Neuronal stem cell (in vitro differentiated cells): ENCODE results near the gene SLC19A2. TPM values are rescaled to one million over a fixed set of nuclear protein-coding genes. Genes with fewer than 3 reads are reported as not detected.

Experiments used
- DNase-seq: peaks from one replicate; pipeline ENCODE4 v3.0.0-alpha.2; 2013; ENCODE audit warnings: low spot score
- H2AFZ ChIP-seq: one replicate; pipeline ENCODE4 v1.6.1; 2013; ENCODE audit warnings: mild to moderate bottlenecking, low read length, inconsistent platforms
- H2AK5ac ChIP-seq: 2 replicates; pipeline ENCODE4 v1.6.1; 2013; ENCODE audit warnings: low read depth, mild to moderate bottlenecking, inconsistent platforms, low read length, moderate library complexity, mixed read lengths
- H2BK120ac ChIP-seq: 2 replicates; pipeline ENCODE4 v1.6.1; 2013; ENCODE audit warnings: low read depth, mild to moderate bottlenecking, inconsistent platforms, low read length, moderate library complexity, mixed read lengths
- H2BK12ac ChIP-seq: one replicate; pipeline ENCODE4 v1.6.1; 2013; ENCODE audit warnings: low read length, inconsistent platforms
- H2BK15ac ChIP-seq: 2 replicates; pipeline ENCODE4 v1.6.1; 2013; ENCODE audit warnings: mild to moderate bottlenecking, low read length, inconsistent platforms, mixed read lengths
- H2BK5ac ChIP-seq: one replicate; pipeline ENCODE4 v1.6.1; 2013; ENCODE audit warnings: inconsistent platforms, mild to moderate bottlenecking, low read length, moderate library complexity
- H3K14ac ChIP-seq: one replicate; pipeline ENCODE4 v1.6.1; 2013; ENCODE audit warnings: low read length, inconsistent platforms
- H3K18ac ChIP-seq: 2 replicates; pipeline ENCODE4 v1.6.1; 2013; ENCODE audit warnings: low read length, inconsistent platforms
- H3K23ac ChIP-seq: 2 replicates; pipeline ENCODE4 v1.6.1; 2013; ENCODE audit warnings: low read depth, mild to moderate bottlenecking, mixed read lengths, low read length, inconsistent platforms; ENCODE audit not compliant: poor library complexity
- H3K27ac ChIP-seq: replicated peaks from 3 replicates; pipeline ENCODE4 v1.5.1; 2013; ENCODE audit warnings: low read length, inconsistent platforms
- H3K27me3 ChIP-seq, 3 experiments: 2 replicates each; pipeline ENCODE4 v1.6.1; 2013; ENCODE audit warnings: low read length in 3 of 3, mild to moderate bottlenecking in 2 of 3, inconsistent platforms in 1 of 3, low read depth in 1 of 3, mixed read lengths in 1 of 3, moderate library complexity in 1 of 3; ENCODE audit not compliant: control insufficient read depth in 3 of 3, insufficient read depth in 3 of 3
- H3K36me3 ChIP-seq, 2 donors: replicated peaks in 1 of 2; 2 replicates each; pipeline ENCODE4 v1.6.1; 2013; ENCODE audit warnings: low read length in 2 of 2; ENCODE audit not compliant: control insufficient read depth in 2 of 2, insufficient read depth in 2 of 2
- H3K4ac ChIP-seq: 2 replicates; pipeline ENCODE4 v1.6.1; 2013; ENCODE audit warnings: inconsistent platforms, mild to moderate bottlenecking, low read length, moderate library complexity
- H3K4me1 ChIP-seq, 2 donors: 1 replicate in 1 of 2; 2 replicates in 1 of 2; pipeline ENCODE4 v1.6.1; 2013; ENCODE audit warnings: low read length in 2 of 2, low read depth in 1 of 2; ENCODE audit not compliant: control insufficient read depth in 2 of 2, insufficient read depth in 1 of 2
- H3K4me2 ChIP-seq: one replicate; pipeline ENCODE4 v1.6.1; 2013; ENCODE audit warnings: mild to moderate bottlenecking, low read length, inconsistent platforms; ENCODE audit not compliant: insufficient read depth, poor library complexity, severe bottlenecking
- H3K4me3 ChIP-seq, 2 donors: 2 replicates each; pipeline ENCODE4 v1.5.1; 2013; ENCODE audit warnings: low read length in 2 of 2, mild to moderate bottlenecking in 2 of 2, inconsistent platforms in 1 of 2, moderate library complexity in 1 of 2
- H3K79me1 ChIP-seq: one replicate; pipeline ENCODE4 v1.6.1; 2013; ENCODE audit warnings: low read depth, mild to moderate bottlenecking, inconsistent platforms, low read length, moderate library complexity
- H3K9ac ChIP-seq: one replicate; pipeline ENCODE4 v1.6.1; 2013; ENCODE audit warnings: mild to moderate bottlenecking, low read depth, low read length, inconsistent platforms; ENCODE audit not compliant: poor library complexity
- H3K9me3 ChIP-seq, 2 donors: replicated peaks in 1 of 2; 2 replicates each; pipeline versions ENCODE3 to v1.6.1; 2013; ENCODE audit warnings: low read length in 2 of 2, mild to moderate bottlenecking in 2 of 2, inconsistent platforms in 1 of 2, low read depth in 1 of 2, mixed read lengths in 1 of 2, moderate library complexity in 1 of 2; ENCODE audit not compliant: control insufficient read depth in 2 of 2, insufficient read depth in 1 of 2
- H4K8ac ChIP-seq: one replicate; pipeline ENCODE4 v1.6.1; 2013; ENCODE audit warnings: low read depth, mild to moderate bottlenecking, inconsistent platforms, low read length, moderate library complexity
- H4K91ac ChIP-seq: one replicate; pipeline ENCODE4 v1.6.1; 2013; ENCODE audit warnings: low read length, low read depth, mild to moderate bottlenecking, inconsistent platforms; ENCODE audit not compliant: poor library complexity
- WGBS, 2 donors: extraction: QIAGEN DNeasy Blood & Tissue Kit; methylation state at CpG; one replicate each; pipeline ENCODE4 v1.1.7; 2013; ENCODE audit warnings: missing lambda C conversion rate in 2 of 2, mixed read lengths in 1 of 2; ENCODE audit not compliant: insufficient read length in 2 of 2, insufficient replicate concordance in 1 of 2; ENCODE audit errors: extremely low coverage in 2 of 2; 5-methylcytosine and 5-hydroxymethylcytosine counted together
- small RNA-seq: library from polyadenylated mRNA; stranded (forward); fragments of <200 nt; extraction: miRNeasy Mini kit (QIAGEN cat#:217004); gene quantifications from one replicate; pipeline ENCODE3, GENCODE V24; 2013; ENCODE audit not compliant: insufficient read depth

SLC19A2 gene

DNA sequence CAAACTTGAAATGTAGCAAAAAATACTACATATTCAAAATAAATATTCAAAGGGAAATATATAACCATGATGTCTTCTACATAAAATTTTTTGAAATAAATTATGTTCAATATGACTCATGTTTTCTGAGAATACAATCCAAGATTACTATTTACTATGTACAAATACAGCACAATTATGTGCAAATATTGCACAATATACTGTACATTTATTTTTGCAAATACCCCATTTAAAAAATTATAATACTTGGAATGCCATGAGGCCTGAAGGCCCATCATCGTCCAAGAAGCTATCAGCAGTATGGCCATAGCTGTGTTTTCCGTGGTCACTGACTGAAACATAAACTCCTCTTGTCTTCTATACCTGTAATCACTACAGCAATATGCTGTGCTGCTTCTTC, 70.8 kb downstream of the SLC19A2 start:
- no peak for DNase-seq
- H3K27ac ChIP-seq: no peak overlapping the region
- no peak overlapping the region for H2BK15ac ChIP-seq
- H3K4ac ChIP-seq: no peak overlapping the region
- H3K14ac ChIP-seq: no peak overlapping the region
- no peaks in the 10 kb centered on the region for H3K4me1 ChIP-seq
- H3K9ac ChIP-seq: no peak overlapping the region
- H3K4me2 ChIP-seq: no peak overlapping the region
- no peaks in the 10 kb centered on the region for H3K27me3 ChIP-seq
- peaks cover 0 to 4% of the 10 kb centered on the region in 2 donors for H3K36me3 ChIP-seq
- no peak overlapping the region for H3K18ac ChIP-seq
- no peak overlapping the region for H4K91ac ChIP-seq
- H2BK120ac ChIP-seq: no peak overlapping the region
- H2AK5ac ChIP-seq: no peak overlapping the region
- no peak overlapping the region for H2BK5ac ChIP-seq
- no peak overlapping the region for H4K8ac ChIP-seq
- H2AFZ ChIP-seq: no peak overlapping the region
- WGBS, 2 donors: no CpG with 5 or more reads among the region's 2 CpGs
- no peak overlapping the region for H3K4me3 ChIP-seq
- H2BK12ac ChIP-seq: no peak overlapping the region
- H3K9me3 ChIP-seq: no peaks in the 10 kb centered on the region
- H3K79me1 ChIP-seq: no peaks in the 10 kb centered on the region
- H3K23ac ChIP-seq: no peak overlapping the region

Small RNA genes within 50 kb of the gene (small RNA-seq; reads per million reads assigned to genes)
- gene AL021068.2: not detected
